ENCODE results near the gene SLC39A5. TPM values are rescaled to one million over a fixed set of nuclear protein-coding genes. Genes with fewer than 3 reads are reported as not detected.

The SLC39A5 gene
- total RNA-seq, 2 donors from 2014 or later = 158 to 163 TPM

- Histone ChIP-seq H3K36me3 (peaks cover 11% of the 10 kb centered on the region), H3K9ac (ENCODE audit: low read depth in 2 of 2, low read length in 2 of 2) (no peak overlapping the region), H3K27me3 (no peaks in the 10 kb centered on the region), H3K4me3 (no peak overlapping the region), H3K9me3 (no peaks in the 10 kb centered on the region), H3K4me1 (no peaks in the 10 kb centered on the region), H3K27ac (no peak overlapping the region)
- intact Hi-C loops (cut with DNase I) = loop anchor here (10.0 kb wide), 1 partner anchor 89 kb away; no protein-coding TSS in a partner anchor
- TF ChIP-seq, protein P1, sequence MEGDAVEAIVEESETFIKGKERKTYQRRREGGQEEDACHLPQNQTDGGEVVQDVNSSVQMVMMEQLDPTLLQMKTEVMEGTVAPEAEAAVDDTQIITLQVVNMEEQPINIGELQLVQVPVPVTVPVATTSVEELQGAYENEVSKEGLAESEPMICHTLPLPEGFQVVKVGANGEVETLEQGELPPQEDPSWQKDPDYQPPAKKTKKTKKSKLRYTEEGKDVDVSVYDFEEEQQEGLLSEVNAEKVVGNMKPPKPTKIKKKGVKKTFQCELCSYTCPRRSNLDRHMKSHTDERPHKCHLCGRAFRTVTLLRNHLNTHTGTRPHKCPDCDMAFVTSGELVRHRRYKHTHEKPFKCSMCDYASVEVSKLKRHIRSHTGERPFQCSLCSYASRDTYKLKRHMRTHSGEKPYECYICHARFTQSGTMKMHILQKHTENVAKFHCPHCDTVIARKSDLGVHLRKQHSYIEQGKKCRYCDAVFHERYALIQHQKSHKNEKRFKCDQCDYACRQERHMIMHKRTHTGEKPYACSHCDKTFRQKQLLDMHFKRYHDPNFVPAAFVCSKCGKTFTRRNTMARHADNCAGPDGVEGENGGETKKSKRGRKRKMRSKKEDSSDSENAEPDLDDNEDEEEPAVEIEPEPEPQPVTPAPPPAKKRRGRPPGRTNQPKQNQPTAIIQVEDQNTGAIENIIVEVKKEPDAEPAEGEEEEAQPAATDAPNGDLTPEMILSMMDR (IDR thresholded peaks at IDR 0.05) = no peak
- DNase-seq = no peak
These were observed 24.4 kb upstream of the SLC39A5 start for GRCh38 chr12:56205445-56205844.

- H3K9ac ChIP-seq (ENCODE audit: low read depth in 2 of 2, low read length in 2 of 2) = no peak overlapping the region
- intact Hi-C loops (cut with DNase I) = loop anchor here (10.0 kb wide), 1 partner anchor 88 kb away; no protein-coding TSS in a partner anchor
- H3K27ac ChIP-seq = no peak overlapping the region
These were observed 23.2 kb upstream of the SLC39A5 start for GRCh38 chr12:56206452-56207166.

DNA sequence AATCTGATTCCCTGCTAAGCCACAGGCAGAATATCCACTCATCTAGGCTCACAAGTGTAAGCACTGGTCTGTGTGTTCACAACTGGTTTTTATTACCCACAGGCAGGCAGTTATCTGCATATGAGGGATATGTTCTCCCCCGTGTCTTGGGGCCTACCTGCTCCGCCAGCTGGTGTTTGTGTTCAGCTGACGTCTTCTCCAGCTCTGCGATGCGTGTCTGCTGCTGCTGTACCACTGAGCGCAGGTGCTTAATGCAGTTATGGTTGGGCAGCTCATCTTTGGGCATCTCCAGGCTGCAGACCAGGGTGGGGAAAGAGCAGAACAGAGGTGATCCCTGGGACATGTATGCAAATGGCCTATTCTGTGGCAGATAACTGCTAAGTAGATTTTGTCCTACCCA is 21.8 kb upstream of the SLC39A5 start:
- H3K27me3 ChIP-seq = no peaks in the 10 kb centered on the region
- no peak overlapping the region for H3K9ac ChIP-seq (ENCODE audit: low read depth in 2 of 2, low read length in 2 of 2)
- intact Hi-C loops (cut with DNase I) = loop anchor here (10.0 kb wide), 1 partner anchor 87 kb away; no protein-coding TSS in a partner anchor
- TF ChIP-seq, protein P1 (IDR thresholded peaks at IDR 0.05) = no peak
- no peaks in the 10 kb centered on the region for H3K4me1 ChIP-seq
- no peak for DNase-seq
- no peaks in the 10 kb centered on the region for H3K9me3 ChIP-seq
- no peak overlapping the region for H3K4me3 ChIP-seq
- peaks cover 16% of the 10 kb centered on the region for H3K36me3 ChIP-seq
- H3K27ac ChIP-seq = no peak overlapping the region

More at GRCh38 chr12:56206452-56207166, 23.2 kb upstream of the SLC39A5 start:
- H3K27me3 ChIP-seq = no peaks in the 10 kb centered on the region
- no peak overlapping the region for H3K4me3 ChIP-seq
- TF ChIP-seq, protein P1 (IDR thresholded peaks at IDR 0.05) = peak; percentile 46
- H3K4me1 ChIP-seq = no peaks in the 10 kb centered on the region
- H3K9me3 ChIP-seq = no peaks in the 10 kb centered on the region
- H3K36me3 ChIP-seq = peaks cover 11% of the 10 kb centered on the region
- DNase-seq = peak; percentile 77

- no peaks in the 10 kb centered on the region for H3K4me1 ChIP-seq
- H3K4me3 ChIP-seq = no peak overlapping the region
- no peak overlapping the region for H3K9ac ChIP-seq (ENCODE audit: low read depth in 2 of 2, low read length in 2 of 2)
- intact Hi-C loops (cut with DNase I) = no loop called here
- peaks cover 22% of the 10 kb centered on the region for H3K36me3 ChIP-seq
- H3K27ac ChIP-seq = no peak overlapping the region
- DNase-seq = no peak
- no peaks in the 10 kb centered on the region for H3K9me3 ChIP-seq
- TF ChIP-seq, protein P1 (IDR thresholded peaks at IDR 0.05) = no peak
- no peaks in the 10 kb centered on the region for H3K27me3 ChIP-seq
These were observed 17.5 kb upstream of the SLC39A5 start for GRCh38 chr12:56212361-56212760.

- Histone ChIP-seq H3K36me3 (peaks cover 12% of the 10 kb centered on the region), H3K27me3 (no peaks in the 10 kb centered on the region), H3K9me3 (no peaks in the 10 kb centered on the region), H3K4me1 (no peaks in the 10 kb centered on the region), H3K9ac (ENCODE audit: low read depth in 2 of 2, low read length in 2 of 2) (no peak overlapping the region), H3K27ac (no peak overlapping the region), H3K4me3 (no peak overlapping the region)
- TF ChIP-seq, protein P1 (IDR thresholded peaks at IDR 0.05) = no peak
- intact Hi-C loops (cut with DNase I) = no loop called here
- DNase-seq = no peak
These were observed 16.0 kb upstream of the SLC39A5 start for GRCh38 chr12:56213878-56214277.

All from colonic mucosa (tissue), 4 donors.